GM23248 (cell line): ENCODE results near the gene HMGXB4.

Experiments used
- EZH2 ChIP-seq: fragments of 200-600 bp; sonication (generic); IDR thresholded peaks from 2 replicates; pipeline ENCODE4 v1.6.1; 2018; ENCODE audit warnings: antibody characterized with exemption, mild to moderate bottlenecking; ENCODE audit not compliant: insufficient read depth, poor library complexity, severe bottlenecking
- EZH2phosphoT487 ChIP-seq: fragments of 200-600 bp; sonication (generic); IDR thresholded peaks from 2 replicates; pipeline ENCODE4 v1.6.1; 2018; ENCODE audit warnings: antibody characterized with exemption, moderate library complexity, mild to moderate bottlenecking, low read depth; ENCODE audit not compliant: insufficient read depth

DNA sequence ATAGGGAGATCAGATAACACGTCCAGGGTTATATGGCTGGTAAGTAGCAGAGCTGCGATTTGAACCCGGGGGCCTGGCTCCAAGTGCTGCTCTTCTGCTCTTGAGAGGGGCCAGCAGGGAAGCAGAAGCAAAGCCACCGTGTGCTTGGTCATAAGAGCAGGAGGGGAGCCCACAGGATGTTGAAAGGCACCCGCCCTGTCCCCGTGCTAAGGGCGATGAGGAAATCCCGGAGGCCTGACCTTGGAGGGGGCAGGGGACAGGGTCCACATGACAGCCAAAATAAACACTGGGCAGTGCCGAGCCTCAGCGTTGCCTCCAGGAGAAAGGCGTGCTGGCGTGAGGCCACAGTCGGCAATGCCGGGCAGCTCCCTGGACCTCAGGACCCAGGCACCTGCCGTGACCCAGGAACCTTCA, 71.2 kb downstream of the HMGXB4 start:
- TF ChIP-seq EZH2 (no peak), EZH2phosphoT487 (no peak)
